HG03354 (cell line): ENCODE measurements around the gene ZNF423.
"Not testable (repeated sequence)": the region's sequence is repeated elsewhere in the genome, so short reads cannot be mapped to it uniquely, and the experiment has no call there.

Experiments
- ATAC-seq: cut with Tn5 transposase; IDR thresholded peaks from one replicate; pipeline ENCODE4 v1.9.1; 2021; ENCODE audit warnings: mild to moderate bottlenecking; ENCODE audit not compliant: unreplicated experiment, poor library complexity, severe bottlenecking

Gene ZNF423

GRCh38 chr16:49874613-49875237 is 18.8 kb upstream of the ZNF423 start:
- ATAC-seq = no peak

GRCh38 chr16:49871824-49872223 is 15.9 kb upstream of the ZNF423 start:
- not testable (repeated sequence) for ATAC-seq

- ATAC-seq = no peak
These were observed 13.8 kb upstream of the ZNF423 start for GRCh38 chr16:49869731-49870130.

DNA sequence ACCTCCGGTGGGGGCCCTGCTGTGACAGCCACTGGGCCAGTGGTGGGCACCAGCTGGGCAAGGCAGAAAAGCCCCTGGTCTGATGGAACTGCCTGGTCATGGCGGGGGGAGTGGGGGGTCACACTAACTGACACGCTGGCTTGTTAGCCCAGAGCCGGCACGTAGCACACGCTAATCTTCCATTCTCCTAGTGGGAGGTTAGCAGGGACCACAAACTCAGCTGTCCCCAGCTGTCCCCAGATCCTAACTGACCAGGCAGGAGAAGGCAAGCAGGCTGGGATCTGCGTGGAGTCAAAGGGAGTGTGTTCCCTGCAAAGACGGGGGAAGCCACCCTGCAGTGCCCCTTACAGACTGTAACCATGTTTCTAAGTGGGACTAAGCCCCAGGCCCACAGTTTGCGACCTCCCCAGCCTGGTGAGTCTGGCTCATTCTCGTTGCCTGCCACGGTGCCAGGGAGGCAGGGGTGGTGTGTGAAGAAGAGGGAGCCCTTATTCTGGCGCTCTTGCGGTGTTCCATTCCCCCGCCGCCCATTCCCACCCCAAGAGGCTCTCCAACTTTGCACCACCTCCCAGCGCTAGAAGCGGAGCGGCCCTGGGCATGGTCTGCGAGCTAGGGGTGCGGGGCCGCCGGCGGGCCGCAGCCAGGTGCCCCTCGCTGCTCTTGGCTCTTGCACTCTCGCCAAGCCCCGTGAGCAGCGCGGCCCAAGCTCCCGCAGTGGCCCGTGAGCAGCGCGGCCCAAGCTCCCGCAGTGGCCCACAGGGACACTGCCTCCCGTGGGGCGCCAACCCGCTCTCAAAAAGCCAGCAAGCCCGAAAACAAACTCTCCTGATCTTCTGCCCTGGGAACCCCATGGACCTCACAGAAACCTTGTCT is 12.1 kb upstream of the ZNF423 start:
- no peak for ATAC-seq

GRCh38 chr16:49867234-49867633 is 11.3 kb upstream of the ZNF423 start:
- no peak for ATAC-seq

DNA sequence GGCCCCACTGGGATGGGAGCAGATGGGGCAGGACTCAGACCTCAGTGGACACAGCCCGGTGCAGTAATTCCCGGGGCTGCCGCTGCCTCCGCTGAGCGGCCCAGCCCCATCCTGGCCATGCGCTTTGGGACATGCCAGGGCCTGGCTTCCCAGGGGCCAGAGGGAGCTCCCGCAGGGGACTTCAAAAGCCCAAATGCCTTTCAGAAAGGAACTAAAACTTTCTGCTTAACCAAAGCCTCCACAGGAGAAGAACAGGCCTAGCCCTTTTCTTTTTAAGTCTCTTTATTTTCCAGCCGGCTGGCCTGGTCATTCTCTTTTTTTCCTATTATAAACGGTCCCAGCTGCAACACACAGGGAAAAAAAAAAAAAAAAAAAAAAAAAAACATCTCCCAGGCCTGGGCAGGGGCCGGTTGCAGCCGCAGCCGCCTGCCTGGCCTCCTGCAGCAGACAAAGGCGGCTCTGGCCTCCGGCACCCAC is 10.7 kb upstream of the ZNF423 start:
- no peak for ATAC-seq

DNA sequence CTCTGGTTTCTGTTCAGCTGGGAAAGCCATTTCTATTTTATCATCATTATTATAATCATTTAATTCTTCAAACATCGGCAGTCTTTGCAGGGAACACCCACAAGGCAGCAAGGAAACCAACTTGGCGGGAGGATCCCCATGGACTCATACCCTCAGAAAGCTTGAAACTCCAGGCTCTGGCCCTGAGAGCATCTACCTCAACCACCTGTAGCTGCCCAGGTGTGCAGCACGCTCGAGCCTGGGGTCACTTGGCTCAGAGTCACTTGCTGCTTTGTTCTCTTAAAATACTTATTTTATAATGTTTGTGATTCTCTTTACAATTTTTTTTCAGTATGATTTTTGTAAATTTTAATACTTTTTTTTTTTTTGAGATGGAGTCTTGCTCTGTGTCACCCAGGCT is 6.8 kb upstream of the ZNF423 start:
- no peak for ATAC-seq

DNA sequence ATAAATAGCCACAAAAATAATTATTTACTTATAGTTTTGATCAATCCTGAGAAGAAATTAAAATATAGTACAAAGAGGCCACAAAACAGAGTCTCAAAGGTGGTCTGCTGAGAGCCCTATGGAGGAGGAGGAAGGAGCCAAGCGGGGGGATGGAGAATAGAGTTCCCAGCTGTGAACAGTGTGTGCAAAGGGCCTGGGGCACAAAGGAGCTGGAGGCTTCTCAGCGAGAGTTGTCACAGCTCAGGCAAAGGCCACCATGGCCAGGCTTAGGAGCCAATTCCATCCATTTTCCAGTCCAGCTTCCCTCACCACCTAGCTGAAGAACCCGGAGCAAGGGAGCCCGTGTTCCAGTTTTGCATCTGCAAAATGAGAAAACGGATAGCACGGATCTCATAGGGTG is 5.4 kb upstream of the ZNF423 start:
- ATAC-seq = no peak

- ATAC-seq = no peak
These were observed 4.7 kb upstream of the ZNF423 start for GRCh38 chr16:49860593-49860992.

- ATAC-seq = no peak
These were observed 3.4 kb upstream of the ZNF423 start for GRCh38 chr16:49859125-49859811.

- ATAC-seq = no peak
These were observed 2.5 kb upstream of the ZNF423 start for GRCh38 chr16:49858200-49859124.

GRCh38 chr16:49857423-49858181 is 1.7 kb upstream of the ZNF423 start:
- ATAC-seq = no peak

GRCh38 chr16:49856672-49857330 is 889 bp upstream of the ZNF423 start:
- no peak for ATAC-seq

GRCh38 chr16:49855280-49855821 is 561 bp downstream of the ZNF423 start:
- ATAC-seq = peak; percentile 60

DNA sequence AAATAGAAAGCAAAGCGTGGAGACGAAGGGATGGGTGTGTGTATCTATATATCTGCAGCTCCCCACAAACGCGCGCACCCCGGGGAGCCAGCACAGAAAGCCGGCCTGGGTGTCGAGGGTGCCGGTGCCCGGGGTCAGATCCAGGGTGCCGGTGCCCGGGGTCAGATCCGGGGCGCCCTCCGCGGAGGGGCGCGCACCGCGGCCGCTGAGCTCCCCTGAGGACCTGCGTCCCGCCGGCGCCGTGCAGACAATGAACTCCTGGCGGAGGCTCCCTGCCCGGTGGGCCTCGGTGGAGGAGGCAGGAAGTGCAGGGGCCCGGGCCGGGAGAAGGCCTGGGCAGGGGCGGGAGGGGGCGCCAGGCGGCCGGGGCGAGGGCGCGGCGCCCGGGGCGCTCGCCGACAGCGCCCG is 1.1 kb downstream of the ZNF423 start:
- no peak for ATAC-seq

DNA sequence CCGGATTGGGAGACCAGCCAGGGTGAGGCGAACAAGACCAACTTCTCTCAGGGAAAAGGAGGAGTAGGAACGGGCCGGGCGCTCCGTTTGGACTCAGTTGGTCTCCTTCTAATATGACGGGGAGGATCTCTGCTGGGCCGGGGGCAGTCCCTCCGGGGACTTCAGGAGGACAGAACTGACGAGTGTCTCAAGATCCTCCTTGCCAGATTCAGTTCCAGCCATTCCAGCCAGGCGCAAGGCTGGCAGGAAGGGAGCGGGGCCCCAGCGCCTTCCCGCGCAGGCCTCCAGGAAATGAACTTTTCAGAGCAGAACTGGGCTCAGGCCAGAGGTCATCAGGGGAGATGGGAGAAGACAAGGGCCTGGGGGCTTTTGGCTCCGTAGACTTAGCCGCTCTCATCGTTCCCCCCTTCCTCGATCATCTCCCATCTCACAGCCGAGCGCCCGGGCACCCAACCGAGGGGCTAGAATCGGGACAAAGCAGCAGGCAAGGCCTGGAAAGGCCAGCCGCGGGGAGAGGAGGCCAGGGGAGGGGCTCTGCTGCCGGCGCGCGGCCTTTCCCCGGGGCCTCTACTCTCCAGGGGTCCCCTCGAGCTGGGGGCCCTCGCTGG is 1.6 kb downstream of the ZNF423 start:
- ATAC-seq = no peak

GRCh38 chr16:49852279-49852678 is 3.6 kb downstream of the ZNF423 start:
- ATAC-seq = no peak

DNA sequence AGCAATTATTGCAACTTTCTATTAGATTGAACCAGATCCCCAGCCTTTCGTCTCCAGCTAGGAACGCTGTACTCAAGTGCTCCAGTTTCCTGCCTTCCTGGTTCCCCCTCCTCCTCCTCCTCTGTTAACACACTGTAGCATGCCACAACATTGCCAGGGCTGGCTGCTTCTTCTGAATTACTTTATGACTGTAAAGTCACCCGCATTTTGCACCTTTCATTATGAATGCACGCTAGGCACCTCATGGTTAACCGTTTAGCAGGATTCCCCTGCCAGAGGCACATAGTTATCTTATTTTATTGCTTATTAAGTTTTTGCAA is 4.5 kb downstream of the ZNF423 start:
- ATAC-seq = no peak
